ENCODE results near the gene PTPRM. TPM values are rescaled to one million over a fixed set of nuclear protein-coding genes. Genes with fewer than 3 reads are reported as not detected.

The PTPRM gene
- total and polyA plus RNA-seq, 2 of the 8 experiments (the other 6 are each of a cell fraction or from before 2014, with no cell fraction given), result 4.1 to 7.0 TPM

DNA sequence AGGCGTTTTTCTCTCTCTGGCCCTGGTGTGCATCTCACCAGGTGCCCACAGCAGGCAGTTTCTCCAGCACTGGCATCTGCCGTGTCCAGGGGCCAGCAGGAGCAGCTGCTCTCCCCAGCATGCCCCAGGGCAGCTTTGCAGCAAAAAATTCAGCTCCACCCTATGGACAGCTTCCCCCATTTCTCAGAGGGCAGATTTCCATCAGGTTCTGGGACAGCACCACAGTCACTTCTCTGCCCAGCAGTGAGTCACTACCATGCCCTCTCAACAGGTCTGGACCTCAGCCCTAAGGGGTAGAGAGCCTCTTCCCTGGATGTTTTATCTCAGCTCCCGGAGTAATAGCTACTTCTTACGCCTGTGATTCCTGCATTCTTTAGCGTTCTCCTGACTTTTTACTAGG lies 871.9 kb downstream of the PTPRM start (continued):
- TF ChIP-seq CBX8 (IDR thresholded peaks at IDR 0.05; ENCODE audit: borderline replicate concordance, low read depth, low read length) (no peak), SIRT6 (IDR thresholded peaks at IDR 0.05; ENCODE audit: low read length) (no peak)
